Measurements from ENCODE around the gene FPGS. TPM values are rescaled to one million over a fixed set of nuclear protein-coding genes. Genes with fewer than 3 reads are reported as not detected.

Gene FPGS
- total RNA-seq, 2 experiments from 2014 or later = 132 to 147 TPM

- Histone ChIP-seq H3K4me2 (ENCODE audit: low read length) (no peak overlapping the region), H3K9me2 (ENCODE audit: insufficient read depth, low read length) (no peaks in the 10 kb centered on the region), H4K20me1 (ENCODE audit: insufficient read depth, low read length) (0 out of 2 replicates have a peak, but pooled peaks cover 6% of the 10 kb centered on the region), H3K79me2 (ENCODE audit: insufficient read depth, low read depth, low read length) (peaks cover 43% of the 10 kb centered on the region), H2AFZ (ENCODE audit: low read length) (no peak overlapping the region), H3K4me3 (ENCODE audit: low read depth, low read length, poor library complexity, severe bottlenecking) (no peak overlapping the region), H3K9me3 (ENCODE audit: low read length) (no peaks in the 10 kb centered on the region), H3K27ac (ENCODE audit: low read depth, low read length, poor library complexity, severe bottlenecking) (peak overlapping the region; percentile 27), H3K36me3 (ENCODE audit: insufficient read depth, low read length) (peaks cover 55% of the 10 kb centered on the region), H3K4me1 (ENCODE audit: insufficient read depth, low read length, poor library complexity, severe bottlenecking) (peaks cover 68% of the 10 kb centered on the region)
- CTCF ChIA-PET (ENCODE audit: unreplicated experiment) = no interaction called here
- TF ChIP-seq, protein P1, sequence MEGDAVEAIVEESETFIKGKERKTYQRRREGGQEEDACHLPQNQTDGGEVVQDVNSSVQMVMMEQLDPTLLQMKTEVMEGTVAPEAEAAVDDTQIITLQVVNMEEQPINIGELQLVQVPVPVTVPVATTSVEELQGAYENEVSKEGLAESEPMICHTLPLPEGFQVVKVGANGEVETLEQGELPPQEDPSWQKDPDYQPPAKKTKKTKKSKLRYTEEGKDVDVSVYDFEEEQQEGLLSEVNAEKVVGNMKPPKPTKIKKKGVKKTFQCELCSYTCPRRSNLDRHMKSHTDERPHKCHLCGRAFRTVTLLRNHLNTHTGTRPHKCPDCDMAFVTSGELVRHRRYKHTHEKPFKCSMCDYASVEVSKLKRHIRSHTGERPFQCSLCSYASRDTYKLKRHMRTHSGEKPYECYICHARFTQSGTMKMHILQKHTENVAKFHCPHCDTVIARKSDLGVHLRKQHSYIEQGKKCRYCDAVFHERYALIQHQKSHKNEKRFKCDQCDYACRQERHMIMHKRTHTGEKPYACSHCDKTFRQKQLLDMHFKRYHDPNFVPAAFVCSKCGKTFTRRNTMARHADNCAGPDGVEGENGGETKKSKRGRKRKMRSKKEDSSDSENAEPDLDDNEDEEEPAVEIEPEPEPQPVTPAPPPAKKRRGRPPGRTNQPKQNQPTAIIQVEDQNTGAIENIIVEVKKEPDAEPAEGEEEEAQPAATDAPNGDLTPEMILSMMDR (conservative IDR thresholded peaks at IDR 0.05; ENCODE audit: low read length) = no peak
- no peak for TF ChIP-seq EZH2phosphoT487 (IDR thresholded peaks at IDR 0.05; ENCODE audit: borderline replicate concordance, low read depth, low read length)
- BruUV-seq (replicated peaks) = no TSS peak
- POLR2A ChIA-PET = no interaction called here
- DNase-seq (ENCODE audit: low spot score) = no peak
- intact Hi-C loops (cut with micrococcal nuclease; ENCODE audit: unreplicated experiment) = no loop called here
These were observed 30.1 kb upstream of the FPGS start for GRCh38 chr9:127772603-127773002.

DNA sequence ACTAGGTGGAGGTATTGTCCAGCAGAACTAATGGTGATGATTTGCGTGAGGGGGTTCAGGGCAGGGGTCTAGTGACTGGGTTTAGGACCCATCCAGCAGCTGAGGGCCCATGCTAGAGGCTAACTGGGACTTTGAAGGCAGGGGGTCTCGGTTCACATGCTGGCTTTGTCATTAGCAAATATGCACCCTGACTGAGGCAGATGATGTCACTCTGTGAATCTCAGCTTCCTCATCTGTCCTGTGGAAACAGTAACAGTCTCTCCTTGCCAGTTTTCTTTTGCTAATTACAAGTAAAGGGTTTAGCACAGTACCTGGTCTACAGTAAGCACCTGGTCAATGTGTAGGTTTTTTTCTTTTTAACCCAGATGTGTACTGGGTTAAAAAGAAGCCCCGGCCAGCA lies 29.4 kb upstream of the FPGS start:
- CTCF ChIA-PET (ENCODE audit: unreplicated experiment) = no interaction called here
- H3K4me3 ChIP-seq (ENCODE audit: low read depth, low read length, poor library complexity, severe bottlenecking) = no peak overlapping the region
- no peaks in the 10 kb centered on the region for H3K9me2 ChIP-seq (ENCODE audit: insufficient read depth, low read length)
- no peak overlapping the region for H3K4me2 ChIP-seq (ENCODE audit: low read length)
- H3K79me2 ChIP-seq (ENCODE audit: insufficient read depth, low read depth, low read length) = peaks cover 48% of the 10 kb centered on the region
- peaks cover 49% of the 10 kb centered on the region for H3K36me3 ChIP-seq (ENCODE audit: insufficient read depth, low read length)
- no peak for TF ChIP-seq EZH2phosphoT487 (IDR thresholded peaks at IDR 0.05; ENCODE audit: borderline replicate concordance, low read depth, low read length)
- TF ChIP-seq, protein P1 (conservative IDR thresholded peaks at IDR 0.05; ENCODE audit: low read length) = no peak
- DNase-seq (ENCODE audit: low spot score) = no peak
- POLR2A ChIA-PET = no interaction called here
- H3K4me1 ChIP-seq (ENCODE audit: insufficient read depth, low read length, poor library complexity, severe bottlenecking) = peaks cover 61% of the 10 kb centered on the region
- TSS peak; percentile 33 for BruUV-seq (replicated peaks)
- intact Hi-C loops (cut with micrococcal nuclease; ENCODE audit: unreplicated experiment) = no loop called here
- H3K27ac ChIP-seq (ENCODE audit: low read depth, low read length, poor library complexity, severe bottlenecking) = peak overlapping the region; percentile 27
- H4K20me1 ChIP-seq (ENCODE audit: insufficient read depth, low read length) = 0 out of 2 replicates have a peak, but pooled peaks cover 6% of the 10 kb centered on the region
- no peak overlapping the region for H2AFZ ChIP-seq (ENCODE audit: low read length)
- H3K9me3 ChIP-seq (ENCODE audit: low read length) = no peaks in the 10 kb centered on the region

DNA sequence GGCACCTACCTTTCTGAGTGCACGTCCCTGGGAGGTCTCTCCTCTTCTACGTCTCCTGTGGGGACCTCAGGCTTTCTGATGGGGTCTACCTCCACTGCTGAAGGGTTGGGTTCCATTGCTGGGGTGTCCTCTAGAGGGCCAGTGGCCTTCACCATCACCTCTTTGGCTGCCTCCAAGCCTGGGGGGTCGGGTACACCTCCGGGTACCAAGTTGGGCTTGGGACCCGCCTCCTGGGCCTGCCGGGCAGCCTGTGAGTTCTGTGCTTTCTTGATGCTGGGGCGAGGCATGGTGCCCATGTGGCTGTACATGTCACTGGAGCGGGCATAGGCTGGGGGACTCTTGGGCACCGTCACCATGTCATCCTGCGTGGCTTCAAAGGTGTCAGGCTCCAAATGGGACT lies 28.7 kb upstream of the FPGS start:
- Histone ChIP-seq H3K4me2 (ENCODE audit: low read length) (no peak overlapping the region), H3K4me1 (ENCODE audit: insufficient read depth, low read length, poor library complexity, severe bottlenecking) (peaks cover 63% of the 10 kb centered on the region), H3K9me3 (ENCODE audit: low read length) (no peaks in the 10 kb centered on the region), H3K4me3 (ENCODE audit: low read depth, low read length, poor library complexity, severe bottlenecking) (no peak overlapping the region), H4K20me1 (ENCODE audit: insufficient read depth, low read length) (0 out of 2 replicates have a peak, but pooled peaks cover 6% of the 10 kb centered on the region), H2AFZ (ENCODE audit: low read length) (no peak overlapping the region), H3K9me2 (ENCODE audit: insufficient read depth, low read length) (no peaks in the 10 kb centered on the region), H3K27ac (ENCODE audit: low read depth, low read length, poor library complexity, severe bottlenecking) (no peak overlapping the region), H3K36me3 (ENCODE audit: insufficient read depth, low read length) (peaks cover 47% of the 10 kb centered on the region), H3K79me2 (ENCODE audit: insufficient read depth, low read depth, low read length) (peaks cover 52% of the 10 kb centered on the region)
- DNase-seq (ENCODE audit: low spot score) = no peak
- intact Hi-C loops (cut with micrococcal nuclease; ENCODE audit: unreplicated experiment) = no loop called here
- TF ChIP-seq, protein P1 (conservative IDR thresholded peaks at IDR 0.05; ENCODE audit: low read length) = no peak
- no peak for TF ChIP-seq EZH2phosphoT487 (IDR thresholded peaks at IDR 0.05; ENCODE audit: borderline replicate concordance, low read depth, low read length)
- BruUV-seq (replicated peaks) = no TSS peak
- POLR2A ChIA-PET = no interaction called here
- CTCF ChIA-PET (ENCODE audit: unreplicated experiment) = no interaction called here

Data from OCI-LY7 (cell line).